NCI-H2029 (cell line): Measurements from ENCODE around the gene GJB4.

Experiments
- DNase-seq: peaks from one replicate; lab custom pipeline; 2025; lab: John Stamatoyannopoulos, UW

GJB4 gene

DNA sequence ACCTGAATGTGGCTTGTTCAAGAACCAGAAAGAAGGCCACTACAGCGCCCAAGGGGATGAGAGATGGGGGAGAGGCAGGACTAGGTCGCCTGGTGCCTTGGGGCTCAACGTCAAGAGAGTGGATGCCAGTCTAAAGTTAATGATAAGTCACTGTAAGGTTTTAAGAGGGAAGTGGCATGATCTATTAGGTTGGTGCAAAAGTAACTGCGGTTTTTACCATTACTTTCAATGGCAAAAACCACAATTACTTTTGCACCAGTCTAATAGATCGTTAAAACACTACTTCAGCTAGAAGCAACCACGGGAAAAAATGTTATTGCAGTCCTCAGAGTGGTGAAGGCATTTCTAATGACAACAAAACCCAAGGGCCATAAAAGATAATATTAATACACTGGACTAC, 18.8 kb downstream of the GJB4 start:
- no peak for DNase-seq

DNA sequence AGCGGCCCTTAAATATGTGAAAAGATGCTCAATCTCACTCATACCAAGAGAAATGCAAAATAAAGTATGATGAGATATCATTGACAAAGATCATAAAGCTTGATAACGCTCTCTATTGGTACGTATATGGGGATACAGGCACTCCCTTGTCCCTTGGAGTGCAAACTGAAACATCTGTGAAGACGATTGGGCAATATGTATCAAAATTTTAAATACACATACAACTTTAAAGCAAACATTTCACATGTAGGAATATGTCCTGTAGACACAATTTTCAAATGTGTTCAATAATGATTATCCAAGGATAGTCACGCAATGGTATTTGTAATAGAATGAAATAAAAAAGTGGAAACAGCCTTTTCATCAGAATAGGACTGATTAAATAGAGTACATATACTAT, 19.5 kb downstream of the GJB4 start:
- no peak for DNase-seq

GRCh38 chr1:34779526-34779925, 20.0 kb downstream of the GJB4 start:
- no peak for DNase-seq

DNA sequence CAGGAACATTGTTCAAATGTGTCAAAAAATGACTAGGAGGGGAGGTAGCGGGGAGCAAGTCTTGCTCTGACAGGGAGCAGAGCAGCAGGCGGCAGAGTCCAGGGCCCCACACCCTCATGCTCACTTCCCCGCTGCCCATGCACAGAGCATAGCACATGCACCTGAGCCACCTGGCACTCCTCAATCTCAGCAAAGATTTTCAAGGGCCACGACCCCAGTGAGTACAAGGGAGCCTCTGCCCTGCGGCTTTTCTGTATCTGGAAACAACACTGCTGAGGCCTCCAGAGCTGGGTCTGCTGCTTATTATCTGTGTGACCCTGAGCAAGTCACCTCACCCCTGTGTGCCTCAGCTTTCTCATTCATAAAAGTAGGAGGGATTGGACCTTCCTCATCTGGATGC, 20.4 kb downstream of the GJB4 start:
- DNase-seq = no peak

- DNase-seq = no peak
Observed at GRCh38 chr1:34780528-34780927, 21.0 kb downstream of the GJB4 start.

DNA sequence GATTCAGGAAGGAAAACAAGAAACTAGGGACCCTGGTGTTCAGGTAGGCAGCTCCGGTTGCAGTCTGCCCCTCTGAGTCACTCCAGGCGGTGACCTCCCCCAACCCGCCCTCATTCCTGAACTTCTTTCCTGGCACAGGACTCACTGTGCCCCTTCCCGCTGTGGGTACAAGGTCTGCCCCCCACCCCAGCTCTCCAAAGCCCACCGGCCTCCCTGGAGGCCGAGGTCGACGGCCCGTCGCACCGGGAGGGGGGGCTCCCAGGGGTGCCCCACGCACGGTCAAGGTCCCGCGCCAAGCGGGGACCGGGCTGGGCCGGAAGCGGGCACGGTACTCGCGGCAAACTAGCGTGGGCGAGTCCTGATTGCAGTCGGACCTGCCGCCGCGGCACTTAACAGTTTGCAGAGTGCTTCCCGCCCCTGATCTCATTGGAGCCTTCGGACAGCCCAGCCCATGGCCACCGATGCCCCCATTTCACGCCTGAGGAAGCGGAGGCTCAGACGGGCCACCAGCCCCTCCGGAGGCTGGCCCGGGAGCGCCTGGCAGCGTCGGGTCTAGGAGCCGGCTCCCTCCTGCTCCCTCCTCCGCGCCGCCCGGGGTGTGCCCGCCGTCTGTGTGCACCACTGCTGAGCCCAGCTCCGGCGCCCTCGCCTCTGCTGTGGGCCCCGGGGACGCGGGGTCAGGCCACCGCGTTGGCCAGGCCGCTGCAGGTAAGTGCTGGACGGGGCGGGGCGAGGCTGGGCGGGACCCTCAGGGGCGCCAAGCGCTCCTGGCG, 21.7 kb downstream of the GJB4 start, which contains the start of gene GJB3:
Gene GJB3, plus strand, starts transcription at position 144 of the 773 bp plus-strand sequence. CDS start 3,549 bp downstream, outside the sequence.
- no peak for DNase-seq

DNA sequence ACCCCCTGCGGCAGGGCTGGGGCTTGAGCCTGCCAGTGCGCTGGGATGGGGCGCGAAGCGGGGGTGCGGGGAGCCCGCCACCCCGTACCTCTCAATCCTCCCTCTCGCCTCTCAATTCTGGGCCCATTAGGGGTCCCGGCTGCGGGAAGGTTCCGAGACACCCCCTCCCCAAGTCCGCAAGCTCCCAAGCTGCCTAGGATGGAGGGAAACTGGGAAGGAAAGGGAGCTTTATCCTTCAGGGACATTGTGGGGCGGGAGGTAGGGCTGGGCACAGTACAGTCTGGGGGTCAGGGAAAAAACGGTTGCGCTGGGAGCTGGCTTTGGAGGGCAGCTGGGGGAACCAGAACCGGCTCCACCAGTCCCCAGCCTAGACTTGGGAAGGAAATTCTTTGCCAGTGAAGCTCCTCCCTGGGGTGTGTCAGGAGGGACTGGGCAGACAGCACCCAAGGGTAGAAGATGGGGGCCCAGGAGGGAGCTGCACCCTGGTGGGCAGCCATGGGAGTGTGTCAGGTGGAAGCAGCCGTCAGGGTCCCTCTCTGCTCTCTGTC, 22.4 kb downstream of the GJB4 start:
- no peak for DNase-seq

- DNase-seq = no peak
Observed at GRCh38 chr1:34784751-34785221, 25.2 kb downstream of the GJB4 start.

DNA sequence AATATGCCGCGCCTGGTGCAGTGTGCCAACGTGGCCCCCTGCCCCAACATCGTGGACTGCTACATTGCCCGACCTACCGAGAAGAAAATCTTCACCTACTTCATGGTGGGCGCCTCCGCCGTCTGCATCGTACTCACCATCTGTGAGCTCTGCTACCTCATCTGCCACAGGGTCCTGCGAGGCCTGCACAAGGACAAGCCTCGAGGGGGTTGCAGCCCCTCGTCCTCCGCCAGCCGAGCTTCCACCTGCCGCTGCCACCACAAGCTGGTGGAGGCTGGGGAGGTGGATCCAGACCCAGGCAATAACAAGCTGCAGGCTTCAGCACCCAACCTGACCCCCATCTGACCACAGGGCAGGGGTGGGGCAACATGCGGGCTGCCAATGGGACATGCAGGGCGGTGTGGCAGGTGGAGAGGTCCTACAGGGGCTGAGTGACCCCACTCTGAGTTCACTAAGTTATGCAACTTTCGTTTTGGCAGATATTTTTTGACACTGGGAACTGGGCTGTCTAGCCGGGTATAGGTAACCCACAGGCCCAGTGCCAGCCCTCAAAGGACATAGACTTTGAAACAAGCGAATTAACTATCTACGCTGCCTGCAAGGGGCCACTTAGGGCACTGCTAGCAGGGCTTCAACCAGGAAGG, 25.8 kb downstream of the GJB4 start:
- DNase-seq = no peak

GRCh38 chr1:34785875-34786470, 26.4 kb downstream of the GJB4 start:
- DNase-seq = no peak

DNA sequence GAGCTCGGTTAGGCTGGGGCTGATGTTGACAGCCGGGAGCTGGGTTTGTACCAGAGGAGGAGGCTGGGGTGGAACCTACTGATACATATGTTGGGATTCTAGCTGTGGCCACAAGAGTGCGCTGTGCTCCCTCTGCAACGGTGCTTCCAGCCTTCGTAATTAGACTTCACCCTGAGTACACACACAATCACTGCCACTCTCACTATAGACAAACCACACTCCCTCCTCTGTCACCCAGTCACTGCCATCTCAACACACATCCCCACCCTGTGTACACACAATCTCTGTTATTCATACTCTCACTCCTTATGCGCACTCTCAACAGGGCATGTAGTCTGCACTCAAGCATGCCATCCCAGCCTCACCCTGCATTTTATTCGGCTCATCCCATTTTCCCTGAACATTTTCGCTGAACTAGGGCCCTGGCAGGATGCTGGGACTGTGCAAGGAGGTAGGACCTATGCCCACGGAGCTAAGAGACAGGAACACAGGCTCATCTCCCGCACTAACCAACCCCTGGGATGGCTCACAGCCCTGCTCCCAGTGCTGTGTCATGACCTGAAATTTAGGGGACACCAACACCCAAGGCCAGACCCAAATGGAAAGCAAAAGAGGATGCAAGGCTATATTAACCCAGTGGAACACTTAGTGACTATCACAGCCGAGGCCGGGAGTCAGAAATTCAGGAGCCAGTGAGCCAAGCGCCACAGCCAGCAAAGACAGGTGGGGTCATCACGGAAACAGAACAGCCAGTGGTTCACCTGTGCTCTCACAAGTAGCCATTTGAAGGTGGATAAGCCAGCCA, 27.2 kb downstream of the GJB4 start:
- peak; percentile 64 for DNase-seq

- DNase-seq = no peak
Observed at GRCh38 chr1:34787461-34788420, 28.2 kb downstream of the GJB4 start.

- no peak for DNase-seq
Observed at GRCh38 chr1:34790985-34791384, 31.4 kb downstream of the GJB4 start.

DNA sequence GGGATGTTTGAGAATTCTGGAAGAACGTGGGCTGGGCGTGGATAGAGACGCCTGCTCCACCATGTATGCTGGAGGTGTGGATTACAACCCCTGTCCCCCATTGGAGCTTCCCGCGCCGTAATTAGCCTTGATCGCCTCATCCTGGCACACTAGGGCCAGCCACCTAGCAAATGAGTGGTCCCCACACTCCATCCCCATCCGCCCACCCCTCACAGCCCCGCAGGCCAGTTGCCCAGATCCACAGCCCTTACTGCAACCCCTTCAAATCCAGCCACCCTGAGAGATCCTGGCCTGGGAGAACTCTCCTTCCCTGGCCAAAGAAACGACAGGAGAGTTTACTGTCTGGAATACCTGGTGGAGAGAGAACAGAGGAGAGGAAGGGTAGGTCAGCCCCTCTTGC, 32.9 kb downstream of the GJB4 start:
- DNase-seq = no peak

DNA sequence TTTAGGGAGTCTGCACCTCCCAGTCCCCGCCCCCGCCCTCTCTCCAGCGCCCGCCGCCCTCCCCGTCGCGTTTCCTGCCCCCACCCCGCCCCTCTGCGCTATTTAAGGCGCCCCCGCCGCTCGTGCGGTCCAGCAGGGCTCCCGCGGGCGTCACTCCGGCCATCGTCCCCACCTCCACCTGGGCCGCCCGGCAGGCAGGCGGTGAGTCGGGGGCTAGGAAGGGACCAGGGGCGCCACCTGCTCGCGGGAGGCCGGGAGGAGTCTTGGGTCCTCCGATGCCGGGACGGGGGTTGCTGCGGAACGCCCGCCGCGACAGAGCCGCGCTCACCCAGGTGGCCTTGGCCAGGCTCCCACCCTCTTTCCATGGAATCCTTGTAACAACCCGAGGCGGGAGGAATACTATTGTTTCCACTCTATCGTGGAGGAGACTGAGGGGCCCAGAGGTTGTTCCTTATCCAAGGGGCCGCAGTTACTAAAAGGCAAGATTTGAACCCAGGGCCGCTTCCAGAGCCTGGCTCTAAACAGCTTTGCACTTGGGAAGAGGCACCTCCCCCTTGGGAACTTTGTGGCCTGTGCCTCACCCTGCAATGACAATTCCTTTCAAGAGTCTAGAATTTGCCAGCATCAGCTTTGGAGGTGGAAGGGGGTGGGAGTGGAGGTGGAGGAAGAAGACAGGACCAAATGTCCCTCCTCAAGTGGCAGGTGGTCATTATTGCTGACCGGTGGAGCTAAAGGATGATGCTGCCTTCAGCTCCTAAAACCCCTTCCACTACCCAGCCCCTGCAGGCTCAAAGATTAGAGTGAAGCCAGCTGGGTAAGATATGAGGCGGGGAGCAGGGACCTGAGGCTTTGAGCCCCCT, 33.6 kb downstream of the GJB4 start, which contains the start of gene GJA4:
Gene GJA4, plus strand, starts transcription at position 132 of the 860 bp plus-strand sequence. CDS start 1,215 bp downstream, outside the sequence.
- no peak for DNase-seq

DNA sequence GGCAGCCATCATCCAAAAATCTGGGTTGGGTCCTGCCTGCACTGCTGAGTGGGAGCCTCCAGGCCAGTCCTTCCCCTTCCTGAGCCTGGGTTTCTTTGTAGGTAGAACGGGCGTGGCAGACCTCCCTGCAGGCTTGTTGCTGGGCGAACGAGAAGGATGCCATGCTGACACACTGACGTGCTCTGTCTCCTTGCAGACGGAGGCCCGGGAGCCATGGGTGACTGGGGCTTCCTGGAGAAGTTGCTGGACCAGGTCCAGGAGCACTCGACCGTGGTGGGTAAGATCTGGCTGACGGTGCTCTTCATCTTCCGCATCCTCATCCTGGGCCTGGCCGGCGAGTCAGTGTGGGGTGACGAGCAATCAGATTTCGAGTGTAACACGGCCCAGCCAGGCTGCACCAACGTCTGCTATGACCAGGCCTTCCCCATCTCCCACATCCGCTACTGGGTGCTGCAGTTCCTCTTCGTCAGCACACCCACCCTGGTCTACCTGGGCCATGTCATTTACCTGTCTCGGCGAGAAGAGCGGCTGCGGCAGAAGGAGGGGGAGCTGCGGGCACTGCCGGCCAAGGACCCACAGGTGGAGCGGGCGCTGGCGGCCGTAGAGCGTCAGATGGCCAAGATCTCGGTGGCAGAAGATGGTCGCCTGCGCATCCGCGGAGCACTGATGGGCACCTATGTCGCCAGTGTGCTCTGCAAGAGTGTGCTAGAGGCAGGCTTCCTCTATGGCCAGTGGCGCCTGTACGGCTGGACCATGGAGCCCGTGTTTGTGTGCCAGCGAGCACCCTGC, 34.7 kb downstream of the GJB4 start:
- no peak for DNase-seq

GRCh38 chr1:34794790-34795180, 35.2 kb downstream of the GJB4 start:
- no peak for DNase-seq

- DNase-seq = no peak
Observed at GRCh38 chr1:34795916-34796315, 36.4 kb downstream of the GJB4 start.

GRCh38 chr1:34796990-34797389, 37.5 kb downstream of the GJB4 start:
- no peak for DNase-seq
